Stimulated activated CD8-positive, alpha-beta memory T cell treated with anti-CD3 and anti-CD28 coated beads, Interleukin-12 subunit alpha, Interleukin-12 subunit beta, amount 100 ng/mL, for 1 hour (primary cell): Measurements from ENCODE around the gene STAT5B.
"Not testable (repeated sequence)": the region's sequence is repeated elsewhere in the genome, so short reads cannot be mapped to it uniquely, and the experiment has no call there.

Experiments used
- DNase-seq: peaks from one replicate; pipeline ENCODE4 v3.0.0-alpha.2; 2020; ENCODE audit warnings: low read depth

Gene STAT5B

DNA sequence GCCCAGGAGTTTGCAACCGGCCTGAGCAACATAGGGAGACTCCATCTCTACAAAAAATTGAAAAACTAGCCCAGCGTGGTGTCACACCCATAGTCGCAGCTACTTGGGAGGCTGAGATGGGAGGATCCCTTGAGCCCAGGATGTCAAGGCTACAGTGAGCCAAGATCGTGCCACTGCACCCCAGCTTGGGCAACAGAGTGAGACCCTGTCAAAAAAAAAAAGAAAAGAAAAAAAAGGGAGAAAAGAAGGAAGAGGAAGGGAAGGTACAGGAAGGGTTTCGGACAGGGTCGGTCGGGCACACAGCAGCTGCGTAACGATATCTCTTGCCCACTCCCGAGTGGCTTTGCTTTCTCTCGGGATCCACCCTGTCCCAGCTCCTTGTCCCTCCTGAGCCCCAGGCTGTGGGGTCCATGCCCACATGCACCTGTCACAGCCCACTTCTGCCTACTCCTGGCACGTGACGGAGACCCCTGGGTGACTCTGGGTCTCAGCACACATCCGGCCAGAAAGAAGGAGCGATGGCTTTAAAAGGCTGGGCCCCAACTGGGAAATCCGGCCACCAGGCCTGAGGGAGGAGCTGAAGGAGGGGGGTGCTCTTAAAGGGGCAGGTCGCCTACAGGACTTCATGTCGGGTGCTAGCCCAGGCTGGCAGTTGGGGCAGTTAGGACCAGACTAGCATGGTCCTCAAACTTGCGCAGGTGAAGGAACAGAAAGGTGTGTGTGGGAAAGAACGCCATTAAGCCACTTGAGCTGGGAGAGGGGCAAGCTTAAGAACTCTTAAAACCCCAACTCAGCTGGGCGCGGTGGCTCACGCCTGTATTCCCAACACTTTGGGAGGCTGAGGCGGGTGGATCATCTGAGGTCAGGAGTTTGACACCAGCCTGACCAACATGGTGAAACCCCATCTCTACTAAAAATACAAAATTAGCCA lies 82.0 kb downstream of the STAT5B start, which contains the start of gene GHDC:
Gene GHDC (minus strand): TSS at position 526 of the 931 bp plus-strand sequence. CDS start 913 bp downstream, outside the sequence.
- DNase-seq = peak; percentile 71

DNA sequence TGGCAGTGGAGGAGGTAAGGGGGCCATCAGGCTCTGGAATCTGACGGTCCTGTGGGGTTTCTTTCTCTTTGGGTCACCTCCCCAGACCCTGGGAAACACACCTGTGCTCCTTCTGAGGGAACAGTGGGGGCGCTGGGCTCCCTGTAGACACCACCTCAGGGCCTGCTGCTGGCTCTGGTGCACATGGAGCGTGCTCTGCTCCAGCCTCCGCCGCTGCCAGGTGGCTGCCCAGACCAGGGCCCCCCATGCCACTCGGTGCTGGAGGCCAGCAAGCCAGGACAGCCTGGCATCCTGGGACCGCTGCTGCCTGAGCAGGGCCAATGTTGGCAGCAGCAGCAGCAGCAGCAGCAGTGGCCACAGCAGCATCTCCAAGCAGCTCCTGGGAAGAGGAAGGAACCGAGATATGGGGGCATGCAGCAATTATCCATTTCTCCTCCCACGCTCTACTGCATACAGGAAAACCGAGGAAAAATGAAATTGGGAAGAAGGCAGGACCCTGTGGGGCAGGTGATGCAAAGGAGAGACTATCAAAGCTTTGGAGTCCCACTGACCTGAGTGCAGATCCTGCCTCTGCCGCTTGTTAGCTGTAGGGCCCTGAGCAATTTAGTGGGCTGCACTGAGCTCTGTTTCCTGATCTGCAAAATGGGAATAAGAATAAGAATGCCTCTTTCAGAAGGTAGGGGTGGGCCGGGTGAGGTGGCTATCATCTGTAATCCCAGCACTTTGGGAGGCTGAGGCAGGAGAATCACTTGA lies 82.8 kb downstream of the STAT5B start:
- no peak for DNase-seq

DNA sequence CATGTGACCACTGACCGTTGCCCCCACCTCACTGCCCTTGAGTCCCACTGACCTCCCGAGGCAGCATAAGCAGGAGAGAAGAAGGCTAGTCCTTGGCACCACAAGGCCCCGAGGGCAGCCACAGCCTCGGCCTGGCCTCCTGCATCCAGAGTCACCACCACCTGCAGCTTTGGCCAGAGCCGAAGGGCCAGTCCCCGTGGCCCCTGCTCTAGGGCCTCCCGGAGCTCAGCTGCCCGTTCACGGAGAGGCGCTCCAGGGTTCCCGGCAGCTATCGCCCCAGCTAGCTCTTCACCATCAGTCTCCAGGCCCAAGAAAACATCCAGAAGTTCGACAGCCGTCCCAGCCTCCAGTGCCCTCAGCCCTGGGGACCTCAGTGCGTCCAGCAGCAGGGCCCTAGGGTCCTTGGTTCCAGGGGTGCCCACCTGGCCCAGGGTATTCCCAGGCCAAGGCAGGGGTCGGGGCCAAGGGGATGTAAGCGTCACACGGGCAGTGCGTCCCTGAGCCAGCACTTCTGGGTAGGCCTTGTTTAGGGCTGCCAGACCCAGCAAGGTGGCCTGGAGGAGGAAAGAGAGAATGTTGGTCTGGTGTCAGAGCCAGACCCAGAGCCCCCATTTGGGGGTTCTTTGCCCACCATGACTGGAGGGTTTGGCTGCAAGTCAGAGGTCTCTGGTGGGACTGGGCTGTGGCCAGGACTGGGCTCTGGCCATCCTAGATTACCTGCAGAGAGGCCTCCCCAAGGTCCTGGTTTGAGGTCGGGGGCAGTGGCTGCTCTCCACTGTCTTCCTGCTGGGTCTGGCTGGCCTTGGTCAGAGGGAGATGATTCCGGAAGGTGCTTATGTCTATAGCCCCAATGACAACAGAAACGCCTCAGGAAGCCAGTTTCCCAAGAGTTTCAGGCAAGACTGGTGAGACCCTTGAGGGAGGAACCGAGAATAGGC lies 83.7 kb downstream of the STAT5B start:
- DNase-seq = no peak

DNA sequence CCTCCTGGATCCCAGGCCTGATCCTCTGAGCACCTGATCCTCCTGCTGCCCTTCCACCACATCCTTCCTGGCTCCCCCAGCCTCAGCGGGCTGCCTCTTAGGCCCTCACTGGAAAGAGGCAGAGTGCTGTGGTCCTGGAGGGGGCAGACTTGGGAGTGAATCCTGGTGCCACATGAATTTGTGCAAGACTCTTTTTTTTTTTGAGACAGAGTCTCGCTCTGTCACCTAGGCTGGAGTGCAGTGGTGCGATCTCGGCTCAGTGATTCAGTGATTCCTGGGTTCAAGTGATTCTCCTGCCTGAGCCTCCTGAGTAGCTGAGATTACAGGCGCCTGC lies 84.9 kb downstream of the STAT5B start:
- no peak for DNase-seq

- DNase-seq = no peak
Measured at GRCh38 chr17:42190491-42191274, 85.5 kb downstream of the STAT5B start.

- DNase-seq = no peak
Measured at GRCh38 chr17:42189651-42189965, 86.6 kb downstream of the STAT5B start.

DNA sequence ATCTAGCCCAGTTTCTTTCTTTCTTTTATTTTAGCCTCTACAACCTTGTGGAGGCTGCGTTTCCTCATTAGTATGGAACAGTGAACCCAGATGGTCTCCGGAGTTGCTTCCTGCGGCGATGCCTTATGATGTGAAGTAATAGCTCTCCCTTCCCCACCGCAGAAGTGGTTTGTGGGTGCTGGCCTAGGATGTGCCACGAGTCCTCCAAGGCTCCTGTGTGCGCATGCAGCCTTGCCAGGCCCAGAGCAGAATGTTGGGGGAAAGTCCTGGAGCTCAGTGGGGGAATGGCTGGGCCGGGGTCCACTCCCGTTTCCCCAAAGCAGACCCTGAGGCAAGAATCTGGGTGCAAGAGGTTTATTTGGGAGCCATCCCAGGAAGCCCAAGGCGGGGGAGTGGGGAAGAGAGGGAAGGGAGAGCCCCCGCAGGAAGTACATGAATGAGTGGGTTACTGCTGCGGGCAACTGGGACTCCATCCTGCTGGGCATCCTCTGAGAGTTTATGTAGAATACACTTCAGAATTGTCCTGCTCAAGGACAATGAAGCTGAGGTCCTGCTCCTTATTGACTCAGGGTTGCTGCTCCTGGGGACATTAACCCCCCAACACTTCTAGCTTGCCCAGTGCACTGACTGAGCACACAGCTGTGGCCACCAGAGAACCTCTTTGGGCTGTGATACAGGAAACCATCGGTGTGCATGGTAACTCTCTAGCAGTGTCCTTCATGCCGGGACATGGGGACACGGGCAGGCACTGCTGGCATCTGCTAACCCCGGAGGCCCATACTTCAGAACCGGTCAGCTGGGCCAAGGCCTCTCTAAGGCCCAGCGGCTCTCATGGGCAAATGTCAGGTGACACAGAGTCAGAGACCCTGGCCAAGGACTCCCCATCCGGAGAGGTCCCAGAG lies 87.2 kb downstream of the STAT5B start:
- DNase-seq = no peak

DNA sequence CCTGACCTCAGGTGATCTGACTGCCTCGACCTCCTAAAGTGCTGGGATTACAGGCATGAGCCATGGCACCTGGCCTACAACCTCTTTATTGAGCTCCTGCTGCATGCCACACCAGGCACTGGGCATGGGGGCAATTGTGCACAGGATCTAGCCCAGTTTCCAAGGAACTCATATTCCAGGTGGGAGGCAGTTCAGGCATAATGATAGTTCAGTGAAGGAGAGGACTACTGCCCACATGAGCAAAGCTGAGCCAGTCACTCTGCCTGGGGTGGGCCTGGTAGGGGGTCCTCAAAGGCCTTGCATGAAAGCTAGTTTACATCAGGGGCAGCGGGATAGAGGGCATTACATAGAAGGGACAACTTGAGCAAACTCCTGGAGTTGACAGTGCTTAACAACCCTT lies 88.4 kb downstream of the STAT5B start:
- DNase-seq = no peak

DNA sequence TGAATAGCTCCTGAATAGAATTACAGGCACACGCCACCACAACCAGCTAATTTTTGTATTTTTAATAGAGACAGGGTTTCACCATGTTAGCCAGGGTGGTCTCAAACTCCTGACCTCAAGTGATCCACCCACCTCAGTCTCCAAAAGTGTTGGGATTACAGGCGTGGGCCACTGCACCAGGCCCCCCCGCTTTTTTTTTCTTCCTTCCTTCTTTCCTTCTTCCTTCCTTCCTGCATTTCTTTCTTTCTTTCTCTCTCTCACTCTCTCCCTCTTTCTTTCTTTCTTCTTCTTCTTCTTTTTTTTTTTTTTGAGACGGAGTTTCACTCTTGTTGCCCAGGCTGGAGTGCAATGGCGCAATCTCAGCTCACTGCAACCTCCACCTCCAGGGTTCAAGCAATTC lies 90.0 kb downstream of the STAT5B start:
- DNase-seq = not testable (repeated sequence)

GRCh38 chr17:42185621-42185930 lies 90.6 kb downstream of the STAT5B start:
- no peak for DNase-seq

DNA sequence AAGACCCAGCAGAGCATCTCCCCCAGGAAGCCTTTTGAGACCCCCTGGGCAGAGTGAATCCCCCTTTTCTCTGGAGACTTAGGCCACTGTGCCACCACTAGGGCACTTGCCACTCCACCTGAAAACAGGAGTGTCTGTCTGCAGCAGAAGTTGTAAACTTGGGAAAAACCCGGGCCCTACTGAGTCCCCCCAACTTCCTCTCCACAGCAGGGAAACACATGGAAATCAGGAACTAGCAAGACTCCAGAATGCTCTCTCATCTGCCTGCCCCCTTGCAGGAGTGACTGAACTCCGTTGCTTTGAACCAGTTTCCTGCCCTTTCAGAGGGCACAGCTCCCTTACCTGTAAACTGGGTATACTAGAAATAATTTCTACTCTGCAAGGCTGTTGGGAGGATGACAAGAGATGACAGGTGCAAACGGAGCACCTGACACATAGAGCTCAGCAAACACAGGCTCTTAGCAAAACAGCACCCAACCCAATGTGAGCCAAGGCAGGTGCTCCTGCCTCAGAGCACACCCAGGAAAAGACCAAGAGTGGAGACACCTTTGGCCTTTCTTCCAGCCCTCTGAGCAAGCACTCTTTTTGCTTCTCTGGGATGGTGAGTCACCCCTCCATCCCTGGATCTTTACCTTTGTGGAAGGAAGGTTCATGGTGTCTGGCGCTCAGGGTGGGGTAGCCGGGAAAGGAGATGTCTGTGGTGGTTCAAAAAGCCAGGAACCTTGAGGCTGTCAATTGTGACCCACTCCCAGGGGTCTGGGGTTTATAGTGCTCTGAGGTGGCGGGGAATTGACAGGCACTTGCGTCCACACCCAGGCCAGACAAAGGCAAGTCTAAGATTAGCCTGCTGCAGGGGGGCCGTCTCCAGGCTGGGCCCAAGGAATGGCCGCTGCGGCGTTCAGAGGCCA lies 91.2 kb downstream of the STAT5B start, which contains the start of gene HCRT:
Gene HCRT (minus strand): TSS at position 740 of the 908 bp plus-strand sequence. CDS start 87 bp downstream, at position 653.
- DNase-seq = no peak

GRCh38 chr17:42183741-42184711 lies 92.2 kb downstream of the STAT5B start:
- peak; percentile 54 for DNase-seq

DNA sequence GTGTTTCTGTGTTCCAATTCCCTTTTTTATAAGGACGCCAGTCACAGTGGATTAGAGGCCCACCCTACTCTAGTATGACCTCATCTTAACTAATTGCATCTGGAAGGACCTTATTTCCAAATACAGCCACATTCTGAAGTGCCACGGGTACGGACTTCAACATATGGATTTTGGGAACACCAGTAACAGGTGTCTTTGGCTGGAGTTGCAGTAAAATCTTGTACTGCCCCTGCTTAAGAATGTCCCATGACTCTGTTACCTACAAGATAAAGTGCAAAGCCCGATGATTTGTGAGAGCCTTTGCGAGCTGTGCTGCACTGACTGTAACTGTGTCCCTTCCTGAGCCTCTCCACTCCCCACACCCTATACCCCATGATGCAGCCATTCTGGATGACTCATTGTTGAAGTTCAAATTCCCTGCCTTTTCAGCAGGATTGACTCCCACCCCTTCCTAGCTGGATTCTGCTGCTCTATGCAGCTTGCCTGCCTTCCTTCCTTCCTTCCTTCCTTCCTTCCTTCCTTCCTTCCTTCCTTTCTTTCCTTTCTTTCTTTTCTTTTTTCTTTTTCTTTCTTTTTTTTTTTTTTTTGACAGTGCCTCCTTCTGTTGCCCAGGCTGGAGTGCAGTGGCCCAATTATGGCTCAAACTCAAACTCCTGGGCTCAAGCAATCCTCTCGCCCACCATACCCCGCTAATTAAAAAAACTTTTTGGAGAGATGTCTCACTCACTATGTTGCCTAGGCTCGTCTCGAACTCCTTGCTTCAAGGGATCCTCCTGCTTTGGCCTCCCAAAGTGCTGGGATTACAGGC lies 93.1 kb downstream of the STAT5B start:
- DNase-seq = no peak

DNA sequence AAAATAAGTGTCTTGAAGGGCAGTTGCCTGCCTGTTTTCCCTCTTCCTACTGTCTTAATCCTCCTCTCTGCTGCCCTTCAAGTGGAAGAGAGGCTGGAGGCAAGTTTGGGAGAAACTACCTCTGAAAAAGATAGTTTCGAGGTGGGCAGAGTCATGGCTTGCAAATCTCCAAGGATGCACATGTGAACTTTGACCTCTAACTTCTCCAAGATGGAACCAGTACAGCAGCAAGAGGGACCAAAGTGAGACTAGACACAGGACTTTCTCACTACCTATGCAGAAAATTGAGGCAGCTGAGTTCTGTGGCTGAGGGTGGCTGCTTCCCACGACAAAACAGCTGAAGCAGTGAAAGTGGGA lies 94.4 kb downstream of the STAT5B start:
- no peak for DNase-seq

DNA sequence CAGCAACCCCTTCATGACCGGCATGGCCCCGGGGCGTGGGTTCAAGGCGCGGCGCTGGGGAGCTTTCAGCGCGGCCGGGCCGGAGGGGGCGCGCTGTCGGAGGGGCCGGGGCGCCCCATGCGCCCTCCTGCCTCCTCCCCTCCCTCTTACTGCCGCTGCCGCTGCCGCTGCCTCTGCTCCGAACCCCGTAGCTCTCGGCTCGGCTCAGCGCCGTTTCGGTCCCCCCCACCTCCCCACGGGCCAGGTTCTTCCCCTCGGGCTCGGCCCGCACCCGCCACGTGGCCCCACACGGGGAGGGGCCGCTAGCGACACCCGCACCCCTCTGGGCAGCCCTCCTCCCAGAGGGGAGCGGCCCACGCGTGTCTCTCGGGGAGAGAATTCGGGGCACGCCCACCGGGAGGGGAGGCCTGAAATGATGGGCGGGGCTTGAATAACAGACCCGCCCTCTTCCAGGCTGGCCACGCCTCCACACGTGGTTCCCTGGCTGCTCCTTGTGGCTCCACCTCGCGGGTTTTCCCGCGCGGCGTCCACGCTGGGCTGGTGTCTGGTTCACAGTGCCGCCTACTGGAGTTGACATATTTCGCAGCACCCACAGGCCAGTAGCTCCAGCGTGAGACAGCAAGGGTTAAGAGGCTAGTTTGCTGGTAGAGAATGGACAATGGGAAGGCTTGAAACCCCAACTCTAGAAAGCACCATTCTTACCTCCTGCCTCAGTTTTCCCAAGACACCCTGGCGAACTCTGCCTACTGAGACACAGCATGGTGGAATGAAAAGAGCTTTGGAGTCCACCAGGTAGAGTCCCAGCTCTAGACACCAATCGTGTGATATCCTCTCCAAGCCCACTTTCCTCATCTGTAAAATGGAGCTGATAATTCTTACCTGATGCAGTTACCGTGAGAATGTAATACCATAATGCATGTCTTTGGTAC lies 95.0 kb downstream of the STAT5B start, which contains the start of gene KCNH4:
Gene KCNH4 (minus strand): TSS at position 221 of the 929 bp plus-strand sequence. CDS start 197 bp downstream, at position 24.
- peak; percentile 70 for DNase-seq

GRCh38 chr17:42180411-42180921 lies 95.7 kb downstream of the STAT5B start:
- DNase-seq = no peak
